Keratinocyte (primary cell): ENCODE data around the gene BCAS3. TPM values are rescaled to one million over a fixed set of nuclear protein-coding genes. Genes with fewer than 3 reads are reported as not detected.
"Not testable (repeated sequence)": the region's sequence is repeated elsewhere in the genome, so short reads cannot be mapped to it uniquely, and the experiment has no call there.

Experiments
- DNase-seq: peaks from one replicate; pipeline ENCODE4 v3.0.0-alpha.2; 2011; ENCODE audit warnings: low read depth, missing footprints, low spot score
- FAIRE-seq: peaks from 2 replicates; lab custom pipeline; 2011; peaks lifted over from hg19 to GRCh38; lab: Jason Lieb, UNC
- H2AFZ ChIP-seq: 2 replicates; pipeline ENCODE4 v1.6.0; 2012; ENCODE audit warnings: low read length, control low read depth, inconsistent platforms; ENCODE audit not compliant: control insufficient read depth
- H3K27ac ChIP-seq: 2 replicates; pipeline ENCODE4 v1.5.1; 2011; ENCODE audit warnings: low read length; ENCODE audit not compliant: control insufficient read depth, insufficient read depth
- H3K27me3 ChIP-seq: 3 replicates; pipeline ENCODE4 v1.6.0; 2011; ENCODE audit warnings: low read length; ENCODE audit not compliant: control insufficient read depth, insufficient read depth; ENCODE audit errors: extremely low read depth
- H3K36me3 ChIP-seq, 2 experiments: 2 replicates in 1 of 2; 3 replicates in 1 of 2; pipeline ENCODE4 v1.5.1; 2011; ENCODE audit warnings: low read length in 2 of 2, mild to moderate bottlenecking in 1 of 2; ENCODE audit not compliant: control insufficient read depth in 2 of 2, insufficient read depth in 2 of 2; ENCODE audit errors: extremely low read depth in 1 of 2
- H3K4me1 ChIP-seq: 3 replicates; pipeline ENCODE4 v1.5.1; 2011; ENCODE audit warnings: low read length; ENCODE audit not compliant: control insufficient read depth, insufficient read depth; ENCODE audit errors: extremely low read depth
- H3K4me2 ChIP-seq: 3 replicates; pipeline ENCODE4 v1.6.0; 2011; ENCODE audit warnings: low read depth, low read length; ENCODE audit not compliant: control insufficient read depth, insufficient read depth; ENCODE audit errors: extremely low read depth
- H3K4me3 ChIP-seq, 3 experiments: fragments of 200-600 bp in 1 of 3; sonication (generic) in 1 of 3; 2 replicates in 2 of 3; 3 replicates in 1 of 3; pipeline ENCODE4 v1.5.1; 2011 to 2016; ENCODE audit warnings: low read length in 3 of 3, mild to moderate bottlenecking in 3 of 3, control low read depth in 2 of 3, inconsistent platforms in 1 of 3, low read depth in 1 of 3, mixed read lengths in 1 of 3, mixed run types in 1 of 3, moderate library complexity in 1 of 3; ENCODE audit not compliant: control insufficient read depth in 2 of 3, insufficient read depth in 2 of 3; ENCODE audit errors: extremely low read depth in 1 of 3
- H3K79me2 ChIP-seq: 2 replicates; pipeline ENCODE4 v1.6.0; 2012; ENCODE audit warnings: low read length; ENCODE audit not compliant: control insufficient read depth, insufficient read depth
- H3K9ac ChIP-seq: 3 replicates; pipeline ENCODE4 v1.6.0; 2011; ENCODE audit warnings: low read length; ENCODE audit not compliant: control insufficient read depth, insufficient read depth; ENCODE audit errors: extremely low read depth
- H3K9me1 ChIP-seq: 3 replicates; pipeline ENCODE4 v1.6.0; 2011; ENCODE audit warnings: low read length; ENCODE audit not compliant: control insufficient read depth, insufficient read depth; ENCODE audit errors: extremely low read depth
- H3K9me3 ChIP-seq: 2 replicates; pipeline ENCODE4 v1.5.1; 2012; ENCODE audit warnings: low read depth, low read length; ENCODE audit not compliant: control insufficient read depth
- H4K20me1 ChIP-seq: 3 replicates; pipeline ENCODE4 v1.6.0; 2011; ENCODE audit warnings: low read length; ENCODE audit not compliant: control insufficient read depth, insufficient read depth; ENCODE audit errors: extremely low read depth
- EZH2 ChIP-seq: IDR thresholded peaks from one replicate; pipeline ENCODE4 v1.6.1; 2012; ENCODE audit warnings: inconsistent platforms, mild to moderate bottlenecking, low read length, moderate library complexity
- dilution Hi-C: fragments of 300-500 bp; cut with MboI; formaldehyde crosslinking; loops from one replicate; pipeline ENCODE4 v1.7.0; 2020; ENCODE audit warnings: low sequenced_read_pairs; ENCODE audit not compliant: extremely low pct_ligation_motif_present
- polyA plus RNA-seq, 5 experiments: library from polyadenylated mRNA; depleted of rRNA in 3 of 5; stranded (reverse) in 3 of 5; stranded (forward) in 1 of 5; unstranded in 1 of 5; fragments of >200 nt; gene quantifications; 1 replicate in 1 of 5; 2 replicates in 3 of 5; 3 replicates in 1 of 5; pipeline versions ENCODE4 v1.2.1 to v1.2.3, GENCODE V29; 2011 to 2012; ENCODE audit warnings: missing spikeins in 2 of 5, low read depth in 1 of 5, low replicate concordance in 1 of 5
- TF ChIP-seq, protein P1 (sequence below), 3 experiments: IDR thresholded peaks in 1 of 3; conservative IDR thresholded peaks in 1 of 3; optimal IDR thresholded peaks in 1 of 3; 2 replicates in 2 of 3; 3 replicates in 1 of 3; pipeline versions ENCODE3 to v1.5.1; 2011; ENCODE audit warnings: low read length in 3 of 3, mild to moderate bottlenecking in 3 of 3, moderate library complexity in 2 of 3, control low read depth in 1 of 3, inconsistent platforms in 1 of 3; ENCODE audit not compliant: insufficient read depth in 2 of 3; ENCODE audit errors: extremely low read depth in 1 of 3

The BCAS3 gene
- polyA plus RNA-seq, 1 donor (not counting 4 experiments of a cell fraction or from before 2014, with no cell fraction given): 11.8 TPM

DNA sequence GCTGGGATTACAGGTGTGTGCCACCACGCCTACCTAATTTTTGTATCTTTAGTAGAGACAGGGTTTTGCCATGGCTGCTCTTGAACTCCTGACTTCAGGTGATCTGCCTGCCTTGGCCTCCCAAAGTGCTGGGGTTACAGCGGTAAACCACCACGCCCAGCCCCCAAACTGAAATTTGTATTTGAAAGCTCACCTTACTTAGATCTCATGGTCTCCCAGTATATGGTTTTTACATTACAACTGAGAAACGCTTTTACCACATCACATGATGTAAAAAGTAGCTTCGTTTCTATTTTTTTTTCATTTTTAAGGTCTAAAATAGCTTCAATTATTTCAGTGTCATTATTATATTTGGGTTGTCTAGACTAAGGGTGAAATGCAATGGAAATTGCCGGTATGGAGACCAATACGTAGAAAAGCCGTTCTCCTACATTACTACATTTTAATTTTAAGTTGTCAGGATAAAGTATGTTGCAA is 93.3 kb downstream of the BCAS3 start:
- dilution Hi-C loops: no loop called here
- H3K9ac ChIP-seq: no peak overlapping the region
- H4K20me1 ChIP-seq: no peaks in the 10 kb centered on the region
- no peak overlapping the region for H3K4me3 ChIP-seq
- no peak for TF ChIP-seq EZH2
- TF ChIP-seq, protein P1, sequence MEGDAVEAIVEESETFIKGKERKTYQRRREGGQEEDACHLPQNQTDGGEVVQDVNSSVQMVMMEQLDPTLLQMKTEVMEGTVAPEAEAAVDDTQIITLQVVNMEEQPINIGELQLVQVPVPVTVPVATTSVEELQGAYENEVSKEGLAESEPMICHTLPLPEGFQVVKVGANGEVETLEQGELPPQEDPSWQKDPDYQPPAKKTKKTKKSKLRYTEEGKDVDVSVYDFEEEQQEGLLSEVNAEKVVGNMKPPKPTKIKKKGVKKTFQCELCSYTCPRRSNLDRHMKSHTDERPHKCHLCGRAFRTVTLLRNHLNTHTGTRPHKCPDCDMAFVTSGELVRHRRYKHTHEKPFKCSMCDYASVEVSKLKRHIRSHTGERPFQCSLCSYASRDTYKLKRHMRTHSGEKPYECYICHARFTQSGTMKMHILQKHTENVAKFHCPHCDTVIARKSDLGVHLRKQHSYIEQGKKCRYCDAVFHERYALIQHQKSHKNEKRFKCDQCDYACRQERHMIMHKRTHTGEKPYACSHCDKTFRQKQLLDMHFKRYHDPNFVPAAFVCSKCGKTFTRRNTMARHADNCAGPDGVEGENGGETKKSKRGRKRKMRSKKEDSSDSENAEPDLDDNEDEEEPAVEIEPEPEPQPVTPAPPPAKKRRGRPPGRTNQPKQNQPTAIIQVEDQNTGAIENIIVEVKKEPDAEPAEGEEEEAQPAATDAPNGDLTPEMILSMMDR (optimal IDR thresholded peaks at IDR 0.05 in 1 of 3, IDR thresholded peaks at IDR 0.05 in 1 of 3, conservative IDR thresholded peaks at IDR 0.05 in 1 of 3; ENCODE audit: extremely low read depth in 1 of 3, insufficient read depth in 2 of 3, low read length in 3 of 3): no peak
- H2AFZ ChIP-seq: no peak overlapping the region
- no peaks in the 10 kb centered on the region for H3K79me2 ChIP-seq
- no peaks in the 10 kb centered on the region for H3K4me1 ChIP-seq
- DNase-seq (no peak), FAIRE-seq (no peak)
- H3K4me2 ChIP-seq: no peak overlapping the region
- H3K27me3 ChIP-seq: no peaks in the 10 kb centered on the region
- no peaks in the 10 kb centered on the region for H3K9me1 ChIP-seq
- H3K9me3 ChIP-seq: no peaks in the 10 kb centered on the region
- H3K36me3 ChIP-seq: no peaks in the 10 kb centered on the region
- H3K27ac ChIP-seq: no peak overlapping the region

GRCh38 chr17:60771621-60772020 is 94.0 kb downstream of the BCAS3 start:
- H3K36me3 ChIP-seq, H3K4me2 ChIP-seq, H3K9me3 ChIP-seq, dilution Hi-C loops, H3K9me1 ChIP-seq, H3K79me2 ChIP-seq, DNase-seq, H3K4me3 ChIP-seq, H3K4me1 ChIP-seq, H4K20me1 ChIP-seq, H3K27me3 ChIP-seq, H3K27ac ChIP-seq, H2AFZ ChIP-seq, FAIRE-seq, H3K9ac ChIP-seq: not testable (repeated sequence)

DNA sequence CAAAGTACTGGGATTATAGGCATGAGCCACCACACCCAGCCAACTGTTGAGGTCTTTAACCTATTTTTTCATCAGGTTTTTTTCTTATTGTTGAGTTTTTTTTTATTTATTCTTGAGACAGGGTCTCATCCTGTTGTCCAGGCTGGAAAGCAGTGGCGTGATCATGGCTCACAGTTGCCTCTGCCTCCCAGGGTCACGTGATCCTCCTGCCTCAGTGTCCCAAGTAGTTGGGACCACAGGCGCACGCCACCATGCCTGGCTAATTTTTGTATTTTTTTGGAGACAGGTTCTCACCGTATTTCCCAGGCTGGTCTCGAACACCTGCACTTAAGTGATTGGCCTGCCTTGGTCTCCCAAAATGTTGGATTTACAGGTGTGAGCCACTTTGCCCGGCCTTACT is 95.9 kb downstream of the BCAS3 start:
- Histone ChIP-seq H3K36me3 (no peaks in the 10 kb centered on the region), H3K9me3 (no peaks in the 10 kb centered on the region), H3K4me3 (no peak overlapping the region), H3K27me3 (no peaks in the 10 kb centered on the region), H3K79me2 (no peaks in the 10 kb centered on the region), H3K4me2 (no peak overlapping the region), H3K9ac (no peak overlapping the region), H3K9me1 (no peaks in the 10 kb centered on the region), H2AFZ (no peak overlapping the region), H3K27ac (no peak overlapping the region), H4K20me1 (no peaks in the 10 kb centered on the region), H3K4me1 (no peaks in the 10 kb centered on the region)
- FAIRE-seq (no peak), DNase-seq (no peak)
- dilution Hi-C loops: no loop called here
- TF ChIP-seq, protein P1 (optimal IDR thresholded peaks at IDR 0.05 in 1 of 3, IDR thresholded peaks at IDR 0.05 in 1 of 3, conservative IDR thresholded peaks at IDR 0.05 in 1 of 3; ENCODE audit: extremely low read depth in 1 of 3, insufficient read depth in 2 of 3, low read length in 3 of 3): no peak
- no peak for TF ChIP-seq EZH2
